K562 (cell line): ENCODE data around the gene UQCC5. TPM values are rescaled to one million over a fixed set of nuclear protein-coding genes. Genes with fewer than 3 reads are reported as not detected.

Experiments
- ATAC-seq: fragments of 200-7000 bp; cut with Tn5 transposase; 3 replicates; pipeline ENCODE4 v1.9.1; 2020; ENCODE audit warnings: moderate library complexity
- BruUV-seq: library from RNA; stranded (reverse); fragments of 400-500 nt; replicated peaks from 2 replicates; lab custom pipeline; 2021; lab: Mats Ljungman, UMichigan
- CTCF ChIA-PET: fragments of 300-600 bp; formaldehyde crosslinking; extraction: SDS; loops from one replicate; lab custom pipeline; 2021; ENCODE audit warnings: low intra/inter-chr PET ratio; lab: Yijun Ruan, JAX
- POLR2A ChIA-PET: fragments of 300-600, 350-650 bp; sonication (Branson Sonifier 250); formaldehyde crosslinking; extraction: SDS; loops from one replicate; lab custom pipeline; 2021; ENCODE audit warnings: antibody characterized with exemption, inconsistent platforms; lab: Yijun Ruan, JAX
- DNase-seq, 4 experiments: peaks; one replicate each; pipeline versions ENCODE4 v3.0.0 to v3.0.0-alpha.2; 2011 to 2018; ENCODE audit warnings: low spot score in 3 of 4, mixed read lengths in 3 of 4; ENCODE audit errors: extremely low read depth in 1 of 4
- FAIRE-seq: peaks from 2 replicates; lab custom pipeline; 2011; peaks lifted over from hg19 to GRCh38; lab: Jason Lieb, UNC
- H2AFZ ChIP-seq: 2 replicates; pipeline ENCODE4 v1.6.0; 2011; ENCODE audit warnings: low read depth, low read length, control low read depth, inconsistent platforms
- H3K27ac ChIP-seq: fragments of 200-600 bp; 3 replicates; pipeline ENCODE4 v1.8.0; 2011; ENCODE audit warnings: low read depth, mild to moderate bottlenecking, control low read depth, inconsistent platforms, low read length, moderate library complexity, mixed read lengths; ENCODE audit errors: extremely low read depth
- H3K27me3 ChIP-seq, 2 experiments: fragments of 300-600 bp in 1 of 2; 2 replicates in 1 of 2; 3 replicates in 1 of 2; pipeline versions ENCODE4 v1.6.0 to v1.8.0; 2011; ENCODE audit warnings: inconsistent platforms in 2 of 2, low read length in 2 of 2, mild to moderate bottlenecking in 1 of 2, mixed read lengths in 1 of 2, moderate library complexity in 1 of 2; ENCODE audit not compliant: control insufficient read depth in 2 of 2, insufficient read depth in 2 of 2
- H3K36me3 ChIP-seq: fragments of 300-600 bp; 3 replicates; pipeline ENCODE4 v1.8.0; 2011; ENCODE audit warnings: mild to moderate bottlenecking, low read length, inconsistent platforms; ENCODE audit not compliant: control insufficient read depth, insufficient read depth
- H3K4me1 ChIP-seq, 2 experiments: fragments of 200-600 bp in 1 of 2; replicated peaks in 1 of 2; 2 replicates in 1 of 2; 3 replicates in 1 of 2; pipeline versions ENCODE4 v1.5.1 to v1.8.0; 2011; ENCODE audit warnings: inconsistent platforms in 2 of 2, low read length in 2 of 2, mild to moderate bottlenecking in 1 of 2, mixed read lengths in 1 of 2, moderate library complexity in 1 of 2; ENCODE audit not compliant: control insufficient read depth in 2 of 2, insufficient read depth in 2 of 2
- H3K4me2 ChIP-seq: 2 replicates; pipeline ENCODE4 v1.6.1; 2011; ENCODE audit warnings: low read length, control low read depth, inconsistent platforms, mixed read lengths; ENCODE audit not compliant: insufficient read depth
- H3K4me3 ChIP-seq: fragments of 200-600 bp; sonication (generic), shearing (Covaris generic); 2 replicates; pipeline ENCODE4 v1.5.1; 2016; ENCODE audit warnings: control low read depth, inconsistent platforms
- H3K79me2 ChIP-seq: fragments of 200-600 bp; 3 replicates; pipeline ENCODE4 v1.8.0; 2011; ENCODE audit warnings: low read length, inconsistent platforms; ENCODE audit not compliant: control insufficient read depth, insufficient read depth
- H3K9ac ChIP-seq, 2 experiments: 2 replicates each; pipeline versions ENCODE4 v1.6.0 to v1.6.1; 2011; ENCODE audit warnings: low read depth in 2 of 2, low read length in 2 of 2, control low read depth in 1 of 2, inconsistent platforms in 1 of 2, mild to moderate bottlenecking in 1 of 2, mixed read lengths in 1 of 2; ENCODE audit not compliant: insufficient read depth in 1 of 2
- H3K9me1 ChIP-seq: one replicate; pipeline ENCODE4 v1.6.0; 2011; ENCODE audit warnings: inconsistent platforms, mild to moderate bottlenecking, low read length, moderate library complexity; ENCODE audit not compliant: control insufficient read depth, insufficient read depth
- H3K9me3 ChIP-seq: replicated peaks from 2 replicates; pipeline ENCODE4 v1.5.1; 2011; ENCODE audit warnings: low read depth, low read length, inconsistent platforms; ENCODE audit not compliant: control insufficient read depth, insufficient read depth
- H4K20me1 ChIP-seq: replicated peaks from 2 replicates; pipeline ENCODE4 v1.6.1; 2011; ENCODE audit warnings: low read length, inconsistent platforms, mixed read lengths; ENCODE audit not compliant: control insufficient read depth, insufficient read depth
- FOXM1 ChIP-seq, 2 experiments: fragments of 450-650 bp in 1 of 2; sonication (generic) in 1 of 2; formaldehyde crosslinking in 1 of 2; IDR thresholded peaks; 2 replicates each; pipeline versions ENCODE4 v1.6.1 to v1.9.0; 2017 to 2022; ENCODE audit warnings: low read depth in 2 of 2, mild to moderate bottlenecking in 2 of 2, missing genetic modification reagents in 1 of 2, moderate library complexity in 1 of 2
- ILK ChIP-seq: fragments of 450-650 bp; IDR thresholded peaks from 2 replicates; pipeline ENCODE4 v1.6.1; 2016; ENCODE audit warnings: missing genetic modification characterization, low read depth, mild to moderate bottlenecking, missing compliant biosample characterization, moderate library complexity, borderline replicate concordance
- POLR2G ChIP-seq: fragments of 200-400 bp; formaldehyde crosslinking; IDR thresholded peaks from 2 replicates; pipeline ENCODE4 v1.6.1; 2017; ENCODE audit warnings: low read depth, mild to moderate bottlenecking, antibody characterized with exemption, low read length, moderate library complexity
- RNF2 ChIP-seq: sonication (generic); IDR thresholded peaks from 2 replicates; pipeline ENCODE4 v1.6.1; 2016
- TCF3 ChIP-seq: sonication (generic); formaldehyde crosslinking; IDR thresholded peaks from 2 replicates; pipeline ENCODE4 v1.4.0; 2020; ENCODE audit warnings: mild to moderate bottlenecking, missing genetic modification reagents
- ZBTB33 ChIP-seq: sonication (generic); formaldehyde crosslinking; IDR thresholded peaks from 2 replicates; pipeline ENCODE4 v1.8.1; 2023; ENCODE audit warnings: mild to moderate bottlenecking, missing genetic modification reagents
- ZNF699 ChIP-seq: fragments of 250-450 bp; sonication (Bioruptor Pico); IDR thresholded peaks from 2 replicates; pipeline ENCODE4 v1.8.0; 2021; ENCODE audit warnings: mild to moderate bottlenecking, moderate library complexity; ENCODE audit not compliant: insufficient replicate concordance
- ZNF785 ChIP-seq: fragments of 250-450 bp; sonication (Bioruptor Pico); IDR thresholded peaks from 2 replicates; pipeline ENCODE4 v1.4.0; 2020; ENCODE audit warnings: mild to moderate bottlenecking
- WGBS: fragments of 100-300 bp; shearing (Covaris generic); methylation state at CpG from one replicate; pipeline ENCODE4 v1.1.6; 2016; ENCODE audit warnings: low coverage, mixed read lengths; ENCODE audit not compliant: insufficient coverage; ENCODE audit errors: missing lambda C conversion rate; 5-methylcytosine and 5-hydroxymethylcytosine counted together
- in situ Hi-C: fragments of 300-500 bp; cut with MboI; formaldehyde crosslinking; loops from 4 replicates; pipeline ENCODE4 v1.15.0; 2018; ENCODE audit warnings: inconsistent platforms, mixed read lengths
- intact Hi-C: fragments of 100-400 bp; cut with micrococcal nuclease; formaldehyde crosslinking; loops from 2 replicates; pipeline ENCODE4 v1.14.2; 2022
- polyA plus RNA-seq, 8 experiments: library from polyadenylated mRNA; depleted of rRNA in 4 of 8; stranded (reverse) in 5 of 8; unstranded in 3 of 8; fragments of >200 nt; fragmentation: Nextera tagmentation in 2 of 8; fragmentation: Illumina TruSeq in 1 of 8; extraction: Ambion mirVana in 2 of 8; extraction: Trizol in 1 of 8; gene quantifications; 2 replicates each; pipeline versions ENCODE4 v1.2.1 to v1.2.3, GENCODE V29; 2011 to 2014; ENCODE audit warnings: inconsistent platforms in 1 of 8, missing spikeins in 1 of 8
- total RNA-seq, 7 experiments: library from RNA; depleted of rRNA in 6 of 7; stranded (reverse); fragments of >200 nt in 6 of 7; fragmentation: Illumina TruSeq in 2 of 7; extraction: Trizol in 2 of 7; gene quantifications; 2 replicates each; pipeline versions ENCODE4 v1.2.1 to v1.2.3, GENCODE V29; 2011 to 2021; ENCODE audit warnings: low replicate concordance in 1 of 7

Gene UQCC5
- total and polyA plus RNA-seq, 9 of the 15 experiments (the other 6 are each of a cell fraction or from before 2014, with no cell fraction given), result 10.2 to 55.4 (median 33.8) TPM

DNA sequence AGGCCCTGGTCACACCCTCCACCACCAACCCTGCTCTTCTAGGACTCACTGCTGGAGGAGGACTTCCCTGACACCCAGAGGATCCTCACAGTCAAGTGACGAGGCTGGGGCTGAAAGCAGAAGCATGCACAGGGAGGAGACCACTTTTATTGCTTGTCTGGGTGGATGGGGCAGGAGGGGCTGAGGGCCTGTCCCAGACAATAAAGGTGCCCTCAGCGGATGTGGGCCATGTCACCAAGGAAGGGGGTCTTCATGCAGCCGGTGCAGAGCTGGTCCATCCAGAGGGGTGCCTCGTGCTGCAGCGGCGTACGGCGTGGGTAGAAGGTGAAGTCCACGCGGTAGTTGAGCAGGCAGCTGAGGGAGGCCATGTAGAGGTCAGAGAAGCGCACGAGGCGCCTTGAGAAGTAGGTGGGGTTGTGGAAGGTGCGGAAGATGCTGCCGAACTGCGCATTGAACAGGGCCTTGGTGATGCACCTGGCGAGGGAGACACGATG, 12.1 kb upstream of the UQCC5 start:
- no peak for TF ChIP-seq RNF2
- no peak for TF ChIP-seq ZNF699 (CRISPR knock-in tag)
- no peak for TF ChIP-seq TCF3 (CRISPR knock-in tag)
- TF ChIP-seq POLR2G, result no peak; the same call in 1 of the 2 replicates
- TF ChIP-seq FOXM1 (IDR thresholded peaks at IDR 0.05; ENCODE audit: low read depth), result no peak
- no peak for TF ChIP-seq FOXM1 (CRISPR knock-in tag; IDR thresholded peaks at IDR 0.05; ENCODE audit: low read depth)
- no peak for TF ChIP-seq ILK (tag)
- no peak for TF ChIP-seq ZNF785 (CRISPR knock-in tag)
- peak; percentile 75 for TF ChIP-seq ZBTB33 (CRISPR knock-in tag)
- TF ChIP-seq, all 486 proteins: peak for 1
- no peak for DNase-seq
- in situ Hi-C loops, result no loop called here
- no peaks in the 10 kb centered on the region; the same call in 1 of the 2 replicates for H4K20me1 ChIP-seq
- POLR2A ChIA-PET, result interaction anchor here (0.6 to 1.0 kb wide), 2 partner anchors 19 to 42 kb away, joined by 3 read pairs; no protein-coding TSS in a partner anchor
- H3K4me2 ChIP-seq, result no peak overlapping the region
- WGBS, result 83% methylated on average over 10 of the region's 18 CpGs
- no peaks in the 10 kb centered on the region for H3K9me3 ChIP-seq
- no peaks in the 10 kb centered on the region for H3K27me3 ChIP-seq
- peaks cover 4% of the 10 kb centered on the region; the same call in 1 of the 3 replicates for H3K79me2 ChIP-seq
- no peak overlapping the region for H3K27ac ChIP-seq
- intact Hi-C loops, result no loop called here
- CTCF ChIA-PET, result no interaction called here
- H3K9ac ChIP-seq, result no peak overlapping the region; a peak in 1 of 4 replicates
- no peak overlapping the region for H2AFZ ChIP-seq
- peaks cover 2 to 53% of the 10 kb centered on the region in 2 experiments; a peak in 3 of 5 replicates for H3K4me1 ChIP-seq
- no peak overlapping the region for H3K4me3 ChIP-seq
- H3K36me3 ChIP-seq, result peaks cover 56% of the 10 kb centered on the region; the same call in 2 of the 3 replicates
- no peaks in the 10 kb centered on the region for H3K9me1 ChIP-seq
- BruUV-seq, result TSS peak; percentile 67
- FAIRE-seq, result no peak
- no peak for ATAC-seq
